Mucosa of descending colon (tissue), 3 donors: ENCODE results near the gene PAGE2B. TPM values are rescaled to one million over a fixed set of nuclear protein-coding genes. Genes with fewer than 3 reads are reported as not detected.

Experiments
- ATAC-seq: fragments of 200-7000 bp; cut with Tn5 transposase; one replicate; pipeline ENCODE4 v1.9.1; 2020; ENCODE audit warnings: mild to moderate bottlenecking, moderate library complexity
- DNase-seq, 3 donors: peaks; one replicate each; pipeline ENCODE4 v3.0.0-alpha.2; 2020
- H3K36me3 ChIP-seq: fragments of 200-600 bp; one replicate; pipeline ENCODE4 v1.8.0; 2021; ENCODE audit warnings: low read depth, mild to moderate bottlenecking
- H3K4me1 ChIP-seq: fragments of 200-600 bp; one replicate; pipeline ENCODE4 v1.8.0; 2021; ENCODE audit warnings: low read depth, mild to moderate bottlenecking
- H3K4me3 ChIP-seq: fragments of 200-600 bp; one replicate; pipeline ENCODE4 v1.8.0; 2021; ENCODE audit warnings: mild to moderate bottlenecking
- H3K9me3 ChIP-seq: fragments of 200-600 bp; one replicate; pipeline ENCODE4 v1.8.0; 2021; ENCODE audit warnings: mild to moderate bottlenecking
- CTCF ChIP-seq: fragments of 200-600 bp; IDR thresholded peaks from one replicate; pipeline ENCODE4 v1.8.0; 2022; ENCODE audit warnings: antibody characterized with exemption, mild to moderate bottlenecking
- intact Hi-C, 2 donors: fragments of 100-400 bp; cut with DNase I in 1 of 2; cut with micrococcal nuclease in 1 of 2; formaldehyde crosslinking; loops; one replicate each; pipeline versions ENCODE4 v1.11.0 to v1.11.1; 2022; cut with DNase I, micrococcal nuclease
- total RNA-seq, 3 donors: library from RNA; stranded (reverse); fragmentation: NEBNext Ultra II Directional in 2 of 3; extraction: Animal tissue kit (Norgen Biotek cat#: 25700) in 2 of 3; gene quantifications; one replicate each; pipeline versions ENCODE4 v1.2.1 to v1.2.4, GENCODE V29; 2021 to 2023
- donor health status: DM: no; HTN: no; CAD: no; lungs with moderate emphysema.
- donor health status: DM: no; HTN: no; CAD: no.
- donor health status: DM: no; HTN: yes; CAD: no.

The PAGE2B gene
- total RNA-seq, 3 donors from 2014 or later: not detected

DNA sequence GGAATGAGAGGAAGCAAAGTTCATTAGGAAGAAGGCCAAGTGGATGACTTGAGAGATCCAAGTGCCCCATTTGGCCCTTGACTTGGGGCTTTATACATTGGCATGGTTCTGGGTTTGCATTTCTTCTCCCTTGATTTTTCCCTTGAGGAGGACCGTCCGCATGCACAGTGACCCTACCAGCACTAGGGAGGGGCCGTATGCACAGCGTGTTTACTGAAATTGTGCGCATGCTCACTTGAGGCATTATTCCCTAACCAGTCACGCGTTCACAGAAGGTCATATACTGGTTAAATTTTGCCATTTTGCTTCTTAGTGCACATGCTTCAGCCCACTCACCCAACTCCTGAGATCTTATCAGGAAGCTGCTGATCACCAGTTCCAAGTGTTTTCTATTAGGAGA is 49.1 kb downstream of the PAGE2B start:
- no peak for DNase-seq

GRCh38 chrX:55127692-55128091 is 52.9 kb downstream of the PAGE2B start:
- Histone ChIP-seq H3K36me3 (no peaks in the 10 kb centered on the region), H3K9me3 (no peaks in the 10 kb centered on the region), H3K4me1 (no peaks in the 10 kb centered on the region), H3K4me3 (no peak overlapping the region)
- intact Hi-C loops: no loop called here
- ATAC-seq (peak; percentile 81), DNase-seq (no peak)
- no peak for TF ChIP-seq CTCF

More for the DNA sequence above, 49.1 kb downstream of the PAGE2B start:
- TF ChIP-seq CTCF: no peak
- H3K36me3 ChIP-seq: no peaks in the 10 kb centered on the region
- no peak for ATAC-seq
- no peaks in the 10 kb centered on the region for H3K4me1 ChIP-seq
- H3K9me3 ChIP-seq: no peaks in the 10 kb centered on the region
- intact Hi-C loops: no loop called here
- no peak overlapping the region for H3K4me3 ChIP-seq

Other genes starting within 250 kb of the PAGE2B start
- gene TRO, start 154.2 kb upstream of the PAGE2B start, total RNA-seq: 1 to 10 TPM in 2 of 3 donors, under 1 TPM in 1; 0.67 to 7.2 (median 2.1) TPM
- under 1 TPM in 2 of 3 donors, not detected in 1; 0.19 to 0.29 TPM for gene PFKFB1, start 80.8 kb upstream of the PAGE2B start, total RNA-seq
- gene APEX2, start 74.7 kb upstream of the PAGE2B start, total RNA-seq: 10 to 100 TPM; 12.5 to 20.5 (median 18.2) TPM
- gene ALAS2, start 44.1 kb upstream of the PAGE2B start, total RNA-seq: not detected
- gene PAGE2, start 14.0 kb downstream of the PAGE2B start, total RNA-seq: not detected
- not detected for gene PAGE5, start 145.3 kb downstream of the PAGE2B start, total RNA-seq
- gene PAGE3, start 189.9 kb downstream of the PAGE2B start, total RNA-seq: not detected